GM12875 (cell line): Measurements from ENCODE around the gene GPC3.

ENCODE experiments used
- H3K4me3 ChIP-seq: one replicate; pipeline ENCODE4 v1.5.1; 2011; ENCODE audit warnings: low read depth, low read length, control low read depth
- CTCF ChIP-seq: IDR thresholded peaks from 2 replicates; pipeline ENCODE4 v1.5.1; 2011; ENCODE audit warnings: low read depth, mild to moderate bottlenecking, control low read depth, inconsistent platforms, low read length, moderate library complexity, borderline replicate concordance; ENCODE audit not compliant: insufficient read depth

The GPC3 gene

GRCh38 chrX:134006484-134007161 is 21.2 kb upstream of the GPC3 start:
- no peak overlapping the region for H3K4me3 ChIP-seq
- no peak for TF ChIP-seq CTCF

GRCh38 chrX:134004084-134004483 is 18.7 kb upstream of the GPC3 start:
- H3K4me3 ChIP-seq: no peak overlapping the region
- no peak for TF ChIP-seq CTCF

GRCh38 chrX:134002921-134003615 is 17.7 kb upstream of the GPC3 start:
- H3K4me3 ChIP-seq: no peak overlapping the region
- TF ChIP-seq CTCF: no peak

- TF ChIP-seq CTCF: no peak
- H3K4me3 ChIP-seq: no peak overlapping the region
Observed at GRCh38 chrX:134000260-134001245, 15.2 kb upstream of the GPC3 start.

- no peak for TF ChIP-seq CTCF
- H3K4me3 ChIP-seq: no peak overlapping the region
Observed at GRCh38 chrX:133999031-133999705, 13.8 kb upstream of the GPC3 start.

GRCh38 chrX:133995759-133996158 is 10.4 kb upstream of the GPC3 start:
- H3K4me3 ChIP-seq: no peak overlapping the region
- TF ChIP-seq CTCF: no peak
